Gastroesophageal sphincter (tissue), 4 donors: ENCODE results near the gene LIN28B. TPM values are rescaled to one million over a fixed set of nuclear protein-coding genes. Genes with fewer than 3 reads are reported as not detected.
"Not testable (repeated sequence)": the region's sequence is repeated elsewhere in the genome, so short reads cannot be mapped to it uniquely, and the experiment has no call there.

Experiments
- ATAC-seq: fragments of 150-250 bp; one replicate; pipeline ENCODE4 v1.9.1; 2016; ENCODE audit warnings: mild to moderate bottlenecking, moderate library complexity
- H3K27ac ChIP-seq, 4 donors: fragments of 200-600 bp; sonication (generic) in 3 of 4; 1 replicate in 3 of 4; 2 replicates in 1 of 4; pipeline ENCODE4 v1.5.1; 2016 to 2019
- H3K27me3 ChIP-seq: fragments of 200-600 bp; sonication (generic); one replicate; pipeline ENCODE4 v1.5.1; 2019
- H3K36me3 ChIP-seq, 2 donors: fragments of 200-600 bp; sonication (generic); one replicate each; pipeline ENCODE4 v1.5.1; 2019; ENCODE audit warnings: control low read depth in 1 of 2
- H3K4me1 ChIP-seq, 3 donors: fragments of 200-600 bp; sonication (generic); 1 replicate in 2 of 3; 2 replicates in 1 of 3; pipeline ENCODE4 v1.5.1; 2016 to 2019; ENCODE audit warnings: control low read depth in 2 of 3
- H3K4me3 ChIP-seq, 2 donors: fragments of 200-600 bp; sonication (generic); one replicate each; pipeline ENCODE4 v1.5.1; 2019; ENCODE audit warnings: mild to moderate bottlenecking in 1 of 2, moderate library complexity in 1 of 2
- H3K9me3 ChIP-seq, 3 donors: fragments of 200-600 bp; sonication (generic); one replicate each; pipeline ENCODE4 v1.5.1; 2017 to 2019; ENCODE audit warnings: control low read depth in 2 of 3
- CTCF ChIP-seq, 4 experiments: fragments of 200-600 bp in 2 of 4; fragments of 450-650 bp in 2 of 4; sonication (generic) in 1 of 4; IDR thresholded peaks; one replicate each; pipeline ENCODE4 v1.5.1; 2017 to 2019; ENCODE audit warnings: antibody characterized with exemption in 4 of 4, mild to moderate bottlenecking in 2 of 4, moderate library complexity in 2 of 4
- EP300 ChIP-seq: sonication (generic); formaldehyde crosslinking; IDR thresholded peaks from one replicate; pipeline ENCODE4 v1.6.1; 2017; ENCODE audit warnings: antibody characterized with exemption, mild to moderate bottlenecking
- POLR2A ChIP-seq, 2 donors: fragments of 450-650 bp; IDR thresholded peaks; one replicate each; pipeline ENCODE4 v1.6.1; 2017; ENCODE audit warnings: antibody characterized with exemption in 2 of 2, mild to moderate bottlenecking in 2 of 2, moderate library complexity in 1 of 2
- POLR2AphosphoS5 ChIP-seq: sonication (generic); formaldehyde crosslinking; IDR thresholded peaks from one replicate; pipeline ENCODE4 v1.6.1; 2017; ENCODE audit warnings: antibody characterized with exemption
- WGBS, 2 donors: methylation state at CpG; one replicate each; pipeline ENCODE4 v1.1.5; 2018; ENCODE audit warnings: low coverage in 1 of 2; 5-methylcytosine and 5-hydroxymethylcytosine counted together
- total RNA-seq, 4 donors: library from RNA; depleted of rRNA; stranded (reverse); fragments of >200 nt; gene quantifications; one replicate each; pipeline ENCODE4 v1.1.0, GENCODE V29; 2016

The LIN28B gene
- total RNA-seq, 4 donors from 2014 or later = not detected

- no peak overlapping the region for H3K27ac ChIP-seq
- H3K4me3 ChIP-seq = no peak overlapping the region
- H3K9me3 ChIP-seq = no peaks in the 10 kb centered on the region
- H3K4me1 ChIP-seq = peaks cover 0 to 9% (median 0%) of the 10 kb centered on the region in 3 donors
- TF ChIP-seq CTCF (IDR thresholded peaks at IDR 0.05) (no peak), POLR2AphosphoS5 (no peak), EP300 (no peak), POLR2A (IDR thresholded peaks at IDR 0.05) (no peak)
- no peaks in the 10 kb centered on the region for H3K27me3 ChIP-seq
- 27 to 36% methylated on average over 1 of the region's 1 CpG for WGBS, 2 donors
- ATAC-seq = no peak
- no peaks in the 10 kb centered on the region for H3K36me3 ChIP-seq
Observed at GRCh38 chr6:105001063-105001462, 44.2 kb downstream of the LIN28B start.

GRCh38 chr6:105001906-105002305, 45.0 kb downstream of the LIN28B start:
- no peak for TF ChIP-seq POLR2A (IDR thresholded peaks at IDR 0.05)
- TF ChIP-seq EP300 = no peak
- TF ChIP-seq POLR2AphosphoS5 = no peak
- no peak for TF ChIP-seq CTCF (IDR thresholded peaks at IDR 0.05)
- 47 to 50% methylated on average over 1 of the region's 1 CpG for WGBS, 2 donors
- H3K9me3 ChIP-seq = no peaks in the 10 kb centered on the region
- no peak overlapping the region for H3K27ac ChIP-seq
- no peak overlapping the region for H3K4me3 ChIP-seq
- no peaks in the 10 kb centered on the region for H3K27me3 ChIP-seq
- H3K4me1 ChIP-seq = peaks cover 0 to 2% (median 0%) of the 10 kb centered on the region in 3 donors
- no peak for ATAC-seq
- H3K36me3 ChIP-seq = no peaks in the 10 kb centered on the region

- H3K4me1 ChIP-seq = no peaks in the 10 kb centered on the region
- no peak for TF ChIP-seq EP300
- no peak for TF ChIP-seq POLR2AphosphoS5
- TF ChIP-seq POLR2A (IDR thresholded peaks at IDR 0.05) = no peak
- no peak for TF ChIP-seq CTCF (IDR thresholded peaks at IDR 0.05)
- WGBS, 2 donors = 33 to 40% methylated on average over 1 of the region's 1 CpG
- H3K4me3 ChIP-seq = no peak overlapping the region
- ATAC-seq = no peak
- no peak overlapping the region for H3K27ac ChIP-seq
- H3K36me3 ChIP-seq = no peaks in the 10 kb centered on the region
- no peaks in the 10 kb centered on the region for H3K27me3 ChIP-seq
- no peaks in the 10 kb centered on the region for H3K9me3 ChIP-seq
Observed at GRCh38 chr6:105005451-105005850, 48.5 kb downstream of the LIN28B start.

GRCh38 chr6:105013459-105013858, 56.6 kb downstream of the LIN28B start:
- not testable (repeated sequence) for H3K36me3 ChIP-seq, H3K4me1 ChIP-seq, ATAC-seq, H3K27ac ChIP-seq, H3K9me3 ChIP-seq, H3K4me3 ChIP-seq, H3K27me3 ChIP-seq
- 82 to 87% methylated on average over 4 of the region's 4 CpGs for WGBS, 2 donors

GRCh38 chr6:105014448-105014847, 57.5 kb downstream of the LIN28B start:
- ATAC-seq = no peak
- no peaks in the 10 kb centered on the region for H3K4me1 ChIP-seq
- no peak overlapping the region for H3K4me3 ChIP-seq
- H3K36me3 ChIP-seq = no peaks in the 10 kb centered on the region
- 75 to 88% methylated on average over 3 of the region's 3 CpGs for WGBS, 2 donors
- H3K9me3 ChIP-seq = no peaks in the 10 kb centered on the region
- no peak overlapping the region for H3K27ac ChIP-seq
- H3K27me3 ChIP-seq = no peaks in the 10 kb centered on the region
- TF ChIP-seq POLR2A (IDR thresholded peaks at IDR 0.05) = no peak
- no peak for TF ChIP-seq EP300

GRCh38 chr6:105014954-105015353, 58.0 kb downstream of the LIN28B start:
- no peak for TF ChIP-seq POLR2AphosphoS5
- TF ChIP-seq POLR2A (IDR thresholded peaks at IDR 0.05) = no peak
- no peak for TF ChIP-seq CTCF (IDR thresholded peaks at IDR 0.05)
- TF ChIP-seq EP300 = no peak
- no peak overlapping the region for H3K27ac ChIP-seq
- H3K4me1 ChIP-seq = no peaks in the 10 kb centered on the region
- H3K9me3 ChIP-seq = no peaks in the 10 kb centered on the region
- no peaks in the 10 kb centered on the region for H3K27me3 ChIP-seq
- H3K4me3 ChIP-seq = no peak overlapping the region
- ATAC-seq = no peak
- no peaks in the 10 kb centered on the region for H3K36me3 ChIP-seq
